Measurements from ENCODE around the gene CARS1.

DNA sequence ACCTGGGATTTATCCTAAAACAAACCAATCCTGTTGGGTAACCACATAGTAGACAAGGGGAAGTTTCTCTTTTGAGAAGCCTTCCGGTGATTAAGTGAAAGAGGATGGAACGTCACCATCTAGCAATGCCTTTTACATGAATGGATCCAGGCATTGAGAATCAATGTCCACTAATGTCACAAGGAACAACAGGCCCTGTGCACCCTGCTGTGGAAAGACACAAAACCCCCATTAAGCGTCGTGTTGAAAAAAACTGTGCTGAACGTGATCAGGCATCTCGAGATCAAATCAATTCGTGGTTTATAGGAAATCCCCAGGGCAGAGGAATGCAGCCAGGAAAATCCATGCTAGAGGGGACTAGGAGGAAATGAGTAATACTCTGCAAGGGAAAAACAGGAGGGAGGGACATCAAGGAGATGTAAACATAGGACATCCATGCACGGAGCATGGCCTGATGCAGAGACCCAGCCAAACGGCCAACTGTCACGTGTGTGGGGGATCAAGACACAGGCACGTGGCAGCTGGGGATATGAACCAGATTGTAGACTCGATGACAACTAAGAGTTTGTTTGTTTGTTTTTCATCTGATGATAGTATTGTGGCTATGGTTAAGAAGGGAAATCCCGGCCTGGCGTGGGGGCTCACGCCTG, 38.6 kb upstream of the CARS1 start:
- no peak for TF ChIP-seq YY1 (IDR thresholded peaks at IDR 0.05; ENCODE audit: insufficient read depth, insufficient read length)
- no peak for TF ChIP-seq SUZ12 (IDR thresholded peaks at IDR 0.05; ENCODE audit: extremely low read depth, insufficient read depth, insufficient read length)

Measured in NT2/D1 (cell line).